ENCODE results near the gene CAVIN3. TPM values are rescaled to one million over a fixed set of nuclear protein-coding genes. Genes with fewer than 3 reads are reported as not detected.

CAVIN3 gene
- total and polyA plus RNA-seq, 7 experiments from 2014 or later = 0.51 to 5.4 (median 0.61) TPM; not detected in 4

DNA sequence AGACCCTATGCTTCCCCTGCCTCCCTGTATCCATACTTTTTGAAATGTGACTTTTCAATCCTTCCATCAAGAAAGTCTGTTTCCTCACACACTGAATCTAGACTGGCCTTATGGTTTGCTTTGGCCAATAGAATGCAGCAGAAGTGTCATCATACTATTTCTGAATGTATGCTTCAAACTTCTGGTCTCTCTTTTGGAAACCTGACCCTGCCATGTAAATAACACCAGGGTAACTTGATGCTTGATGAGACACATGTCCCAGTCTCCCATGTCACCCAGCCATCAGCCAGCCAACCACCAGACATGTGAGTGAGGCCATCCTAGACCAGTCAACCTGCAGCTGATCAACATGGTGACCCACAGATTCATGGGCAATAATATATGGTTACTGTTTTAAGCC lies 29.7 kb upstream of the CAVIN3 start:
- intact Hi-C loops (cut with micrococcal nuclease) = loop anchor here in 1 of 2 donors (5.0 kb wide), 1 partner anchor 53 kb away; no protein-coding TSS in a partner anchor
- H3K27ac Mint-ChIP-seq = no peak overlapping the region
- DNase-seq (no peak), ATAC-seq (no peak)
- H3K36me3 Mint-ChIP-seq = no peaks in the 10 kb centered on the region
- no peaks in the 10 kb centered on the region for H3K9me3 Mint-ChIP-seq
- H3K4me3 ChIP-seq (ENCODE audit: low read length) = no peak overlapping the region
- no peaks in the 10 kb centered on the region for H3K4me1 ChIP-seq (ENCODE audit: control insufficient read depth in 2 of 2, insufficient read depth in 2 of 2, low read length in 2 of 2)
- no peaks in the 10 kb centered on the region for H3K9me3 ChIP-seq (ENCODE audit: control insufficient read depth in 2 of 3, low read length in 3 of 3)
- no peak overlapping the region for H3K27ac ChIP-seq (ENCODE audit: low read depth, low read length)
- ChIA-PET POLR2A (no interaction called here), CTCF (interaction anchor here (0.6 to 4.7 kb wide), 3 partner anchors 12 to 377 kb away, joined by 4 to 27 read pairs (median 4); no protein-coding TSS in a partner anchor)
- no peaks in the 10 kb centered on the region for H3K27me3 ChIP-seq (ENCODE audit: control insufficient read depth in 2 of 2, insufficient read depth in 2 of 2, low read length in 2 of 2)
- H3K4me3 Mint-ChIP-seq = no peak overlapping the region
- H3K4me1 Mint-ChIP-seq = peaks cover 0 to 10% (median 0%) of the 10 kb centered on the region in 7 donors
- peaks cover 0 to 11% (median 2%) of the 10 kb centered on the region in 5 donors for H3K27me3 Mint-ChIP-seq
- H3K36me3 ChIP-seq (ENCODE audit: control insufficient read depth in 2 of 3, insufficient read depth in 3 of 3, low read length in 3 of 3) = no peaks in the 10 kb centered on the region

DNA sequence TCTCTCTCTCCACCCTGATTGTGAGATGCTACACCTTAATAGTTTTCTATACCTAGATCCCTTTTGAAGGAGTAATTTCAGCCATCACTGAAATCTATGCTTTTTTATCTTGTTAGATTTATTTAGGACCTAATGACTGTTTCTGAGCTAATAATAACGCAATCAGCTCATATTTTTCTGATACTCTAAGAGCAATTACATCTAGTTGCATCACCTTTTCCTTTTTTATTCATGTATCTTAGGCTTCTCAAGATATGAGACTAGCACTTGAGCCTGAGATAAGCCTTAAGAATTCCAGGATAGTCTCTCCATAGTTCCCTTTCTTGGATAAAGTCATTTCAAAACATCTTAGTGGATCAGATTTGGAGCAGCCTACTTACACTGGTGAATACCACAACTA lies 25.1 kb upstream of the CAVIN3 start:
- no peak for DNase-seq
- CTCF ChIA-PET = interaction anchor here (0.6 to 0.7 kb wide), 2 partner anchors 128 to 211 kb away, joined by 3 to 6 read pairs; no protein-coding TSS in a partner anchor

DNA sequence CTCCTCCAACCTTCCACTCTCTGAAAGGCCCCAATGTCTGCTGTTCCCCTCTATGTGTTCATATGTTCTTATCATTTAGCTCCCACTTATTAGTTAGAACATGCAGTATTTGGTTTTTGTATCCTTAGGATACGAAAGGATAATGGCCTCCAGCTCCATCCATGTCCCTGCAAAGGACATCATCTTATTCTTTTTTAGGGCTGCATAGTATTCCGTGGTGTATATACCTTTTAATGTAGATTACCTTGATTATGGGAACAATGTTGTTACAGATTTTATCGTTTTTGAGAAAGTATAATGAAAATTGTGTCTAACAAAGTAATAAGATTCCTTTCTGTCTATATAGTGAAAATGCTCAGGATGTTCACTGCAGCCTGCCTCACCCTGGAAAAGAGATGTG lies 16.0 kb upstream of the CAVIN3 start:
- no peak overlapping the region for H3K27ac Mint-ChIP-seq
- DNase-seq (no peak), ATAC-seq (no peak)
- H3K27me3 Mint-ChIP-seq = peaks cover 6 to 22% (median 9%) of the 10 kb centered on the region in 5 donors
- Histone ChIP-seq H3K9me3 (ENCODE audit: control insufficient read depth in 2 of 3, low read length in 3 of 3) (no peaks in the 10 kb centered on the region), H3K36me3 (ENCODE audit: control insufficient read depth in 2 of 3, insufficient read depth in 3 of 3, low read length in 3 of 3) (no peaks in the 10 kb centered on the region), H3K4me1 (ENCODE audit: control insufficient read depth in 2 of 2, insufficient read depth in 2 of 2, low read length in 2 of 2) (no peaks in the 10 kb centered on the region), H3K27me3 (ENCODE audit: control insufficient read depth in 2 of 2, insufficient read depth in 2 of 2, low read length in 2 of 2) (no peaks in the 10 kb centered on the region), H3K27ac (ENCODE audit: low read depth, low read length) (no peak overlapping the region), H3K4me3 (ENCODE audit: low read length) (no peak overlapping the region)
- POLR2A ChIA-PET = no interaction called here
- CTCF ChIA-PET = no interaction called here
- no peaks in the 10 kb centered on the region for H3K36me3 Mint-ChIP-seq
- no peaks in the 10 kb centered on the region for H3K4me1 Mint-ChIP-seq
- intact Hi-C loops (cut with micrococcal nuclease) = no loop called here
- H3K4me3 Mint-ChIP-seq = no peak overlapping the region
- peaks cover 0 to 3% (median 0%) of the 10 kb centered on the region in 11 donors for H3K9me3 Mint-ChIP-seq

More for the DNA sequence above, 25.1 kb upstream of the CAVIN3 start:
- Mint-ChIP-seq H3K9me3 (no peaks in the 10 kb centered on the region), H3K27ac (no peak overlapping the region), H3K36me3 (no peaks in the 10 kb centered on the region), H3K4me3 (no peak overlapping the region), H3K27me3 (peaks cover 0 to 7% (median 2%) of the 10 kb centered on the region in 5 donors), H3K4me1 (no peaks in the 10 kb centered on the region)
- intact Hi-C loops (cut with micrococcal nuclease) = no loop called here
- Histone ChIP-seq H3K4me3 (ENCODE audit: low read length) (no peak overlapping the region), H3K9me3 (ENCODE audit: control insufficient read depth in 2 of 3, low read length in 3 of 3) (no peaks in the 10 kb centered on the region), H3K27ac (ENCODE audit: low read depth, low read length) (no peak overlapping the region), H3K36me3 (ENCODE audit: control insufficient read depth in 2 of 3, insufficient read depth in 3 of 3, low read length in 3 of 3) (no peaks in the 10 kb centered on the region), H3K4me1 (ENCODE audit: control insufficient read depth in 2 of 2, insufficient read depth in 2 of 2, low read length in 2 of 2) (no peaks in the 10 kb centered on the region), H3K27me3 (ENCODE audit: control insufficient read depth in 2 of 2, insufficient read depth in 2 of 2, low read length in 2 of 2) (no peaks in the 10 kb centered on the region)
- POLR2A ChIA-PET = interaction anchor here (0.7 kb wide), 1 partner anchor 17 kb away, joined by 3 read pairs; no protein-coding TSS in a partner anchor
- ATAC-seq = no peak

DNA sequence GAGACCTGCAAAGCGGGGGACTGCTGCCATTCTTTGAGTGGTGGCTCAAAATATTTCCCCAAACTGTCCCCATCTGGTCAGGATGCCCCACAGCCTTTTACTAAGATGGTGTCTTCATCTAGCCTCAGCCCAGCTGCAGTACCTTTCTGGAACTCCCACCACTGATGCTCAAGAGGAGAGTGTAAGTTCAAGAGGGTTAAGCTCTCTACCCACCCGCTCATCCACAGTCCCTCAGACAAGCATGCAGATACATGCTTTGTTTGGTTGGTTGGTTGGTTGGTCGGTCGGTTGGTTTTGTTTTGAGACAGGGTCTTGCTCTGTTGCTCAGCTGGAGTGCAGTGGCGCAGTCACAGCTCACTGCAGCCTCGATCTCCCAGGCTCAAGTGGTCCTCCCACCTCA lies 14.5 kb upstream of the CAVIN3 start:
- ATAC-seq (no peak), DNase-seq (no peak)
- intact Hi-C loops (cut with micrococcal nuclease) = no loop called here
- Mint-ChIP-seq H3K27me3 (peaks cover 6 to 23% (median 9%) of the 10 kb centered on the region in 5 donors), H3K4me3 (no peak overlapping the region), H3K27ac (no peak overlapping the region), H3K9me3 (peaks cover 0 to 3% (median 0%) of the 10 kb centered on the region in 11 donors), H3K4me1 (no peaks in the 10 kb centered on the region), H3K36me3 (no peaks in the 10 kb centered on the region)
- H3K4me3 ChIP-seq (ENCODE audit: low read length) = no peak overlapping the region
- H3K36me3 ChIP-seq (ENCODE audit: control insufficient read depth in 2 of 3, insufficient read depth in 3 of 3, low read length in 3 of 3) = no peaks in the 10 kb centered on the region
- ChIA-PET CTCF (no interaction called here), POLR2A (no interaction called here)
- H3K27me3 ChIP-seq (ENCODE audit: control insufficient read depth in 2 of 2, insufficient read depth in 2 of 2, low read length in 2 of 2) = no peaks in the 10 kb centered on the region
- no peaks in the 10 kb centered on the region for H3K4me1 ChIP-seq (ENCODE audit: control insufficient read depth in 2 of 2, insufficient read depth in 2 of 2, low read length in 2 of 2)
- no peaks in the 10 kb centered on the region for H3K9me3 ChIP-seq (ENCODE audit: control insufficient read depth in 2 of 3, low read length in 3 of 3)
- H3K27ac ChIP-seq (ENCODE audit: low read depth, low read length) = no peak overlapping the region

DNA sequence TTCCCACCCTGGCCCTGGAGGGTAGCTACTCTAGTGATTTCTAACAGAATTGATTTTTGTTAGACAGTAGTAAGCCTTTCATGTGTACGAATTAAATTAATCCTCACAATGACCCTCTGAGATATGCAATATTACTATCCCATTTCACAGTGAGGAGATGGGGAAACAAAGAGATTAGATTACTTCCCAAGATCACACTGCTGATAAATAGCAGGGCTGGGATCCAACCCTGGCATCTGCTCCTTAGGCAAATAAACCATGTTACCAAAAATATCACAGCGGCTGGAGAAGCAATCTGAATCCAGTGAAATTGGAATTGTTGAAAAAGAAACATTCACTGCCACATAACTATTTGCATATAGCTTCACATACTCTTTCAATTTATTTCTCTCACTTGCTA lies 12.8 kb upstream of the CAVIN3 start:
- no peak for DNase-seq
- ChIA-PET POLR2A (no interaction called here), CTCF (no interaction called here)
- Histone ChIP-seq H3K36me3 (ENCODE audit: control insufficient read depth in 2 of 3, insufficient read depth in 3 of 3, low read length in 3 of 3) (no peaks in the 10 kb centered on the region), H3K27me3 (ENCODE audit: control insufficient read depth in 2 of 2, insufficient read depth in 2 of 2, low read length in 2 of 2) (no peaks in the 10 kb centered on the region), H3K9me3 (ENCODE audit: control insufficient read depth in 2 of 3, low read length in 3 of 3) (no peaks in the 10 kb centered on the region), H3K4me3 (ENCODE audit: low read length) (no peak overlapping the region), H3K4me1 (ENCODE audit: control insufficient read depth in 2 of 2, insufficient read depth in 2 of 2, low read length in 2 of 2) (no peaks in the 10 kb centered on the region), H3K27ac (ENCODE audit: low read depth, low read length) (no peak overlapping the region)
- H3K4me1 Mint-ChIP-seq = no peaks in the 10 kb centered on the region
- peaks cover 7 to 26% (median 18%) of the 10 kb centered on the region in 5 donors for H3K27me3 Mint-ChIP-seq
- no peaks in the 10 kb centered on the region for H3K36me3 Mint-ChIP-seq
- H3K9me3 Mint-ChIP-seq = peaks cover 0 to 3% (median 0%) of the 10 kb centered on the region in 11 donors
- H3K4me3 Mint-ChIP-seq = no peak overlapping the region
- H3K27ac Mint-ChIP-seq = no peak overlapping the region
- intact Hi-C loops (cut with micrococcal nuclease) = no loop called here
- ATAC-seq = no peak

DNA sequence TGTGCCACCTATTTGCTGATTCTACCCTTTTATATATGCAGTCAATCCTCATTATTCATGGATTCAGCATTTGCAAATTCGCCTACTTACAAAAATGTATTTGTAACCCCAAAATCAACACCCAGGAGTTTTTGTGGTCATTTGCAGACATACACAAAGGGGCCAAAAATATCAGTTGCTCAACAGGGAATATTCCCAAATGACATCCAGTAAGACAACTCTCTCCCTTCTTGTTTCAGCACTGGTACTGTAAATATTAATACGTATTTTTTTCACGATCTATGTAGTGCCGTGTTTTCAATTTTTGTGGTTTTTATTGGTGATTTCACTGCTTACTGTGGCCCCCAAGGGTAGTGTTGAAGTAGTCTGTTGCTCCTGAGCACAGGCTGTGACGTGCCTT lies 11.8 kb upstream of the CAVIN3 start:
- no peaks in the 10 kb centered on the region for H3K9me3 ChIP-seq (ENCODE audit: control insufficient read depth in 2 of 3, low read length in 3 of 3)
- no peaks in the 10 kb centered on the region for H3K36me3 ChIP-seq (ENCODE audit: control insufficient read depth in 2 of 3, insufficient read depth in 3 of 3, low read length in 3 of 3)
- DNase-seq = no peak
- no peak overlapping the region for H3K27ac Mint-ChIP-seq
- intact Hi-C loops (cut with micrococcal nuclease) = no loop called here
- no peaks in the 10 kb centered on the region for H3K36me3 Mint-ChIP-seq
- CTCF ChIA-PET = no interaction called here
- POLR2A ChIA-PET = no interaction called here
- peaks cover 17 to 34% (median 23%) of the 10 kb centered on the region in 5 donors for H3K27me3 Mint-ChIP-seq
- ATAC-seq = no peak
- peaks cover 0 to 3% (median 0%) of the 10 kb centered on the region in 11 donors for H3K9me3 Mint-ChIP-seq
- no peaks in the 10 kb centered on the region for H3K4me1 ChIP-seq (ENCODE audit: control insufficient read depth in 2 of 2, insufficient read depth in 2 of 2, low read length in 2 of 2)
- no peak overlapping the region for H3K4me3 Mint-ChIP-seq
- H3K4me3 ChIP-seq (ENCODE audit: low read length) = no peak overlapping the region
- H3K27ac ChIP-seq (ENCODE audit: low read depth, low read length) = no peak overlapping the region
- H3K4me1 Mint-ChIP-seq = no peaks in the 10 kb centered on the region
- H3K27me3 ChIP-seq (ENCODE audit: control insufficient read depth in 2 of 2, insufficient read depth in 2 of 2, low read length in 2 of 2) = no peaks in the 10 kb centered on the region

DNA sequence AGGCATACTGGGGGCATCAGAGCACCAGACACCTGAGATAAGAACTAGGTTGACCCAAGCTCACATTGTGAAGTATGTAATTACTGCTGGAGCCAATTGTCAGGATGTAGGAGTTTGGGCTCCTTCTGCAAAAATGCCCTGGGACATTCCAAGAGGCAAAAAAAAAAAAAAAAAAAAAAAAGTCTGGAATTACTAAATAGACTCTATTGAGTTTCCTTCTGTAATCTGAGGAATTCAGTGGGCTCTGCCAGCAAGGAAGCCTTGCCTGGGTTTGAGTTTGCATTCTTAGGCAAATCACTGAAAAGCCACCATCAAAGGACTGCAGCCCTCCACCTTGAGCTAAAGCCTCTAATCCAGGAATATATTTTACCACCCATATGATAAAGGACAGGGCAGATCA lies 8.0 kb upstream of the CAVIN3 start:
- no peak overlapping the region for H3K27ac Mint-ChIP-seq
- Histone ChIP-seq H3K4me3 (ENCODE audit: low read length) (no peak overlapping the region), H3K27ac (ENCODE audit: low read depth, low read length) (no peak overlapping the region), H3K27me3 (ENCODE audit: control insufficient read depth in 2 of 2, insufficient read depth in 2 of 2, low read length in 2 of 2) (peaks cover 0 to 3% of the 10 kb centered on the region in 2 donors), H3K4me1 (ENCODE audit: control insufficient read depth in 2 of 2, insufficient read depth in 2 of 2, low read length in 2 of 2) (no peaks in the 10 kb centered on the region), H3K36me3 (ENCODE audit: control insufficient read depth in 2 of 3, insufficient read depth in 3 of 3, low read length in 3 of 3) (no peaks in the 10 kb centered on the region), H3K9me3 (ENCODE audit: control insufficient read depth in 2 of 3, low read length in 3 of 3) (no peaks in the 10 kb centered on the region)
- POLR2A ChIA-PET = no interaction called here
- H3K9me3 Mint-ChIP-seq = no peaks in the 10 kb centered on the region
- H3K36me3 Mint-ChIP-seq = no peaks in the 10 kb centered on the region
- H3K4me3 Mint-ChIP-seq = no peak overlapping the region
- intact Hi-C loops (cut with micrococcal nuclease) = no loop called here
- DNase-seq (no peak), ATAC-seq (no peak)
- H3K4me1 Mint-ChIP-seq = no peaks in the 10 kb centered on the region
- peaks cover 13 to 30% (median 24%) of the 10 kb centered on the region in 5 donors for H3K27me3 Mint-ChIP-seq
- CTCF ChIA-PET = interaction anchor here (0.6 kb wide), 1 partner anchor 78 kb away, joined by 3 read pairs; no protein-coding TSS in a partner anchor
